Measurements from ENCODE around the gene DENND1B.

DNA sequence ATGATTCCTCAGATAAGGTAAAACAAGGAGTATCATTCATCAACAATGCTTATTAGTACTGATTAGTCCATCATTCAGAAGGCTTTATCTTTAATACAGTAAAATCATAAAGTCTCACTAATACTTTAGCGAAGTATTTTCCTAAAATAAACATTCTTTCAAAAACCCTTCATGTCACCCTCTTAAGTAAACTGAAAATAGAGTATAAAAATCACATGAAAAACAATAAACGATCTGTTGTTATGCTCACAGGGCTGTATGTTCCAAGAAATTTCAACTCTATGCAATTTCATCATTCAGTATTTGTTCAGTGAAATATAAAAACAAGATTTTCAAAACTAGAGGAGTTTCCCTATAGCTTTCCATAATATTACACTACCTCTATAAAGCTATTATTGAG lies 102.0 kb downstream of the DENND1B start:
- TF ChIP-seq, protein P1, sequence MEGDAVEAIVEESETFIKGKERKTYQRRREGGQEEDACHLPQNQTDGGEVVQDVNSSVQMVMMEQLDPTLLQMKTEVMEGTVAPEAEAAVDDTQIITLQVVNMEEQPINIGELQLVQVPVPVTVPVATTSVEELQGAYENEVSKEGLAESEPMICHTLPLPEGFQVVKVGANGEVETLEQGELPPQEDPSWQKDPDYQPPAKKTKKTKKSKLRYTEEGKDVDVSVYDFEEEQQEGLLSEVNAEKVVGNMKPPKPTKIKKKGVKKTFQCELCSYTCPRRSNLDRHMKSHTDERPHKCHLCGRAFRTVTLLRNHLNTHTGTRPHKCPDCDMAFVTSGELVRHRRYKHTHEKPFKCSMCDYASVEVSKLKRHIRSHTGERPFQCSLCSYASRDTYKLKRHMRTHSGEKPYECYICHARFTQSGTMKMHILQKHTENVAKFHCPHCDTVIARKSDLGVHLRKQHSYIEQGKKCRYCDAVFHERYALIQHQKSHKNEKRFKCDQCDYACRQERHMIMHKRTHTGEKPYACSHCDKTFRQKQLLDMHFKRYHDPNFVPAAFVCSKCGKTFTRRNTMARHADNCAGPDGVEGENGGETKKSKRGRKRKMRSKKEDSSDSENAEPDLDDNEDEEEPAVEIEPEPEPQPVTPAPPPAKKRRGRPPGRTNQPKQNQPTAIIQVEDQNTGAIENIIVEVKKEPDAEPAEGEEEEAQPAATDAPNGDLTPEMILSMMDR (IDR thresholded peaks at IDR 0.05): no peak
- TF ChIP-seq POLR2AphosphoS5 (IDR thresholded peaks at IDR 0.05): no peak

Data from breast epithelium (tissue), 3 donors.